Measurements from ENCODE around the gene ADAMTSL3. TPM values are rescaled to one million over a fixed set of nuclear protein-coding genes. Genes with fewer than 3 reads are reported as not detected.

The ADAMTSL3 gene
- total RNA-seq, 1 experiment from 2014 or later = not detected

GRCh38 chr15:83837945-83838571 lies 184.1 kb downstream of the ADAMTSL3 start:
- DNase-seq (ENCODE audit: low read depth) = peak; percentile 8

GRCh38 chr15:83838763-83839162 lies 184.8 kb downstream of the ADAMTSL3 start:
- no peak for DNase-seq (ENCODE audit: low read depth)

GRCh38 chr15:83842281-83842680 lies 188.4 kb downstream of the ADAMTSL3 start:
- no peak for DNase-seq (ENCODE audit: low read depth)

DNA sequence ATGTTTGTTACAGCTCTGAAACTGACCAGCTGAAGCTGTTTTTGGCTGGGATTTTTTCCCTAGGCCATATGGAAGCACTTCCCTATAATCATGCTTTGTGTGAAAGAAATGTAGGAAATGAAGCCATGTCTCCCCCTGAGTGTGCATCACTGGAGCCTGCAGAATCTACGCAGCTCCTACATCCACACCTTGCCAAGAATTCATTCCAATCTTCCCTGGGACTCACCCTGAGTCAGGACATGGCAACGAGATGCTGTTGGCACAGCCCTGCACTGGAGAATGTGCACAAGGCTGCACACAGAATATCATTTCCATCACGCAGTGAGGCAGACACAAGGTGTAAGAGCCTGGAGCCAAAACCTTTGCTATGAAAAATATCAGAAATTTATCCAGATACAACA lies 189.5 kb downstream of the ADAMTSL3 start:
- DNase-seq (ENCODE audit: low read depth) = no peak

GRCh38 chr15:83844742-83845141 lies 190.8 kb downstream of the ADAMTSL3 start:
- no peak for DNase-seq (ENCODE audit: low read depth)

GRCh38 chr15:83845230-83845629 lies 191.3 kb downstream of the ADAMTSL3 start:
- DNase-seq (ENCODE audit: low read depth) = no peak

DNA sequence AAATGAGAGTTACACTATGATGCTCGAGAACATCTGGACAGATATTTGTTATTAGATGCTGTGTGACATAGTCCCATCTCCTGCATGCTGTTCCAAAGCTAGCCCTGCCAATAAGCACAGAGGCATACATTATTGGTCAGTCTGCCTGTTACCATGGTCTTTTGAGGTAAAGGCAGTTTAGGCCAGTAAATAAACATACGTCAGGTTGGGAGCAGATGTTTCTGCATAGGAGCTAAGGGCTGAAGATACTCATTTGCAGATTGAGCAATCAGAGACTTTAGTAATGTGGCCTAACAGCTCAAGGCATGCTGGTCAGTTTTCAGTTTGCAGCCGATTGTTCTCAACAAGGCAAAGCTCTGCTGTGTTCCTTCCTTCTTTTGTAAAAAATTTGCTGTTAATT lies 192.9 kb downstream of the ADAMTSL3 start:
- no peak for DNase-seq (ENCODE audit: low read depth)

- peak; percentile 15 for DNase-seq (ENCODE audit: low read depth)
Observed at GRCh38 chr15:83848315-83849050, 194.6 kb downstream of the ADAMTSL3 start.

DNA sequence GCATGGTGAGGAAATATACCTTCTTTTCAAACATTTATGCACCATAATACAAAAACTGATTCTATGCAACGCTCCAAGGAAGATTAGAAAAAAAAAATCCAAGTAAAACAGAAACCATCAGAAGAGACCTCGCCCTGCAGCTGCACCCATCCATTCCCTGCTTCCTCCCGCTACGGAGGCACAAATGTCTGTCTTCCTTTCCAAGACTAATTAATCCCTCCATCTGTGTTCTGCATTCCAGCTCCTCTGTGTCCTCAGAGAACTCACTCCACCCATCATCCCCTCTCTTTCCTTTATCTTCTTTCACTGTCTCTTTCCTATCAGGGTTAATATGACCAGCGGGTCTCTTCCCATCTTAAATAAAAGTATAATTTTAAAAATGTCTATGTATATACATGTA lies 196.1 kb downstream of the ADAMTSL3 start:
- no peak for DNase-seq (ENCODE audit: low read depth)

GRCh38 chr15:83850501-83851245 lies 196.8 kb downstream of the ADAMTSL3 start:
- no peak for DNase-seq (ENCODE audit: low read depth)

- no peak for DNase-seq (ENCODE audit: low read depth)
Observed at GRCh38 chr15:83853232-83853631, 199.3 kb downstream of the ADAMTSL3 start.

GRCh38 chr15:83854321-83854720 lies 200.4 kb downstream of the ADAMTSL3 start:
- no peak for DNase-seq (ENCODE audit: low read depth)

- DNase-seq (ENCODE audit: low read depth) = no peak
Observed at GRCh38 chr15:83854950-83855707, 201.2 kb downstream of the ADAMTSL3 start.

GRCh38 chr15:83855956-83856355 lies 202.0 kb downstream of the ADAMTSL3 start:
- DNase-seq (ENCODE audit: low read depth) = no peak

GRCh38 chr15:83858820-83859505 lies 205.0 kb downstream of the ADAMTSL3 start:
- DNase-seq (ENCODE audit: low read depth) = no peak

DNA sequence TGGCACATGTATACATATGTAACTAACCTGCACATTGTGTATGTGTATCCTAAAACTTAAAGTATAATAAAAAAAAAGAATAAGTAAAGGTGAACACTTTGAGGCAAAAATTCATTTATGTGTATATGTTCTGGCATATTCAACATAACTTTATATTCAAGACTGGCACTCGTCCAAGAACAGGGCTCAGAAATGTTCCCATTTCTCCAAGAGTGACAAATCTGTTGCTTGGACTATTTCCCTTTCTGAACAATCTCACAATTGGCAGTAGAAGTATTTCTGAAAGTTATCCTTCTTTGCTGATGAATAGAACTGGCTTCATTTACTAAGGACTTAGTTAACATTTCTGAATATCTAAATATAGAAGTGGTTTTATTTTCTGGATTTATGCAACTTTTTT lies 212.8 kb downstream of the ADAMTSL3 start:
- DNase-seq (ENCODE audit: low read depth) = no peak

- no peak for DNase-seq (ENCODE audit: low read depth)
Observed at GRCh38 chr15:83869341-83869740, 215.4 kb downstream of the ADAMTSL3 start.

DNA sequence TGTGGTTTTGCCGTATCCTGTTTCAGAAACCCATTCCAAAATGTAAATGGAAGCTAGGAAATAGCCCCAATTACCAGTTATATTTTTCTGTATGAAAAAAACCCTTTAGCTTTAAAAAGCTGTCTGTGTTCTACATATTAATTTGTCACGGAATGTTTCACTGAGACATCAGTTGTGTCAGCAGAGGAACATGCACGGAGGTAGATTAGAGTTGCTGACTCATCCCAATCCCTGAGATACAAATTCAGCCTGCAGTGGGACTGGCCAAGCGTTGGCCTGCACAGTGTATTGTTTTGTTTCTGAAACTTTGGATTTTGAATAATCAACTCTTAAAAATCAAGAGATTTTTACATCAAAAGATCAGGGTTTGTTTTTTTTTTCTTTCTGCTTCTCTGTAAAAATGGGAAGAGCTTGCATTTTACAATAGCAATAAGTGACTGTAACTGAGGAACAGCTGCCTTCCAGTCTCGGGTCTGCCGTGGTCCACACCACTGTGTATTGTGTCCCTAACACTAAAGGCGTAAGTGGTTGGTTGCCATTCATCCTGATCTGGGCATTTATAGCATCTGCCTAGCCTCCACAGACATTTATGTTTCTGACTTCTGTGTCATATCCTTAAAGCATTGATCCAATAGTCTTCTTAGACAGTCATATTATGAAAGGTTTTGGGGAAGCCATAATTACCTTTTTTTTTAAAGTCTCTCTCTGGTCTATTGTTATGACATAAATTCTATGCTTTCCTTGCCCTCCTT lies 218.1 kb downstream of the ADAMTSL3 start:
- DNase-seq (ENCODE audit: low read depth) = peak; percentile 21

GRCh38 chr15:83873966-83874365 lies 220.0 kb downstream of the ADAMTSL3 start:
- DNase-seq (ENCODE audit: low read depth) = no peak

DNA sequence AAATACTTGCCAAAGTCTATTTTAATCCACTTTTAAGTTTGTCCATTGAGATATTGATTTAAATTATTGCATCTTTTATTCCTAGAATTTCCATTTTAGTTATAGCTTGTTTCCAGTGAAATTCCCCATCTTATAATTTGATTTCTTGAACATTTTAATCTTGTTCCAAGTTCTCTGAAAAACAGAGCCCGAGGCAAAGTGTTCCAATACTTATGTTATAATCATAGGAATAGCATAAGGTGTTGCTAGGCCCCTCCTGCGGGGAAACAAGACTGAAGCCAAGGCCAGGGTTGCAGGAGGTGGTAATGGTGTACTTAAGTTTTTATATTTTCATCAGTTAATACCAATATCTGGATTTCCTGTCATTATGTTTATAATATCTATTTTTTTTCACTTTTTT lies 226.6 kb downstream of the ADAMTSL3 start:
- DNase-seq (ENCODE audit: low read depth) = no peak

DNA sequence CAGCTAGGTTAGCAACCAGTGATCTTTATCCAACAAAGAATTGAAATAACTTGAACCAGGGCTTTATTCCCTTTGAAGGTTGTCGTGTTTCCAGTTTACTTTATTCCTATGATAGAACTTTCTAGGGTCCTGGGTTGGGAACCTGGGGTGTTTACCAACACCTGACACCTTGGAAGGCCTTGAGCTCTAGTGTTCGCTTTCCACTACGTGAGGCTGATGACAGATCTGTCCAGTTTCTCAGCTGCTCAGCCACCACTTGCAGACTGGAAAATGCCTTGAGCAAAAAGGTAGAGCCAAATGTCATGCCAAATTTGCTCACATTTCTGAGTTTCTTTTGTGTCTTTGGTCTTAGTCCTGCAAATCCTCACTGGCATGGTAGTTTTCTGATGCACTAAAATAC lies 227.2 kb downstream of the ADAMTSL3 start:
- no peak for DNase-seq (ENCODE audit: low read depth)

Measured in M059J (cell line).